HG03064 (cell line): ENCODE measurements around the gene RNASE13.
A peak's percentile ranks its signal among the peaks of the same experiment; 100 is the strongest.
"Not testable (repeated sequence)": the region's sequence is repeated elsewhere in the genome, so short reads cannot be mapped to it uniquely, and the experiment has no call there.

Source experiments
- ATAC-seq: cut with Tn5 transposase; IDR thresholded peaks from one replicate; pipeline ENCODE4 v1.9.1; 2021; ENCODE audit warnings: low read depth; ENCODE audit not compliant: unreplicated experiment

Gene RNASE13

DNA sequence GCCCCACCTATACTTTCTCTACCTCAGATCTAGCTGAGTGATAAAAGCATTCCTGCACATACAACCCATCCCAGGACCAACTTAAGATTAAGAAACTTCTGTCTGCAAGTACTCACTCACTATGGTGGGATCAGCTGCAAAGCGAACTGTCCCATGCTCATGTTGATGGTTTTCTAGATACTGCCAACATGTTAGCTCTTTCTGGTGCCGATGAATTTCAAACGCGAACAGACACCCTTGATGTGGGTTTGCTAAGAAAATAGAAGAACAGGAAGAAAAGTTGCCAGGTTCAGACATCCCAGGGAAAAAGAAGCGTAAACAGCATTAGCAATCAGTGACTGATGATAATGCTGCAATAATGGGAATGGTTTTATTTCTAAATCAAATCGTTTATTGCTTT is 37.0 kb downstream of the RNASE13 start:
- ATAC-seq: no peak

GRCh38 chr14:20997115-20997514 is 37.5 kb downstream of the RNASE13 start:
- ATAC-seq: no peak

DNA sequence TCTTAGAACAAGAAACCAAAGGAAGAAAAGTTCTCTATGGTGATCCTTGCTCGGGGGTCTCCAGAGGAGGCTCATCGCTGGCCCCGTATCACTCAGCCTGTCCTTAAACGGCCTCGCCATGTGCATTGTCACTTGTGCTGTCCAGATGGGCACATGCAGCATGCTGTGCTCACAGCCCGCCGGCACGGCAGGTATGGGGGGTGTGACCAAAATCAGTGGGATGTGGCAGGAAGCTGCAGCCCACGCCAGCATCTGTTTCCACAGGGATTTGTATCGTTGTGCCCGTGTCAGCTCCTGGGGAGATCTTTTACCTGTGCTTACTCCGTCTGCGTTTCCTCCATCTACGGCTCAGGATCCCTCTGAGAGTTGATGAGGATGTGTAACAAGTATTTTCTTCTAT is 38.1 kb downstream of the RNASE13 start:
- no peak for ATAC-seq

GRCh38 chr14:20989787-20990600 is 44.6 kb downstream of the RNASE13 start, which contains the start of gene METTL17:
Gene METTL17, plus strand, starts transcription at chr14:20989980. Its CDS starts 23 bp downstream, at chr14:20990003.
- peak; percentile 96 for ATAC-seq

GRCh38 chr14:20989471-20989786 is 45.2 kb downstream of the RNASE13 start:
- no peak for ATAC-seq

GRCh38 chr14:20988717-20989470 is 45.7 kb downstream of the RNASE13 start:
- no peak for ATAC-seq

GRCh38 chr14:20986811-20987210 is 47.8 kb downstream of the RNASE13 start:
- ATAC-seq: no peak

- not testable (repeated sequence) for ATAC-seq
Observed at GRCh38 chr14:20985650-20986049, 49.0 kb downstream of the RNASE13 start.
